SIG-M5 treated with dmso at 0.1 percent for 504 hours (cell line): ENCODE results near the gene MT1HL1.
"Not testable (repeated sequence)": the region's sequence is repeated elsewhere in the genome, so short reads cannot be mapped to it uniquely, and the experiment has no call there.

ENCODE experiments used
- DNase-seq: peaks from one replicate; lab custom pipeline; 2025; ENCODE audit not compliant: unreplicated experiment; lab: John Stamatoyannopoulos, UW

The MT1HL1 gene

DNA sequence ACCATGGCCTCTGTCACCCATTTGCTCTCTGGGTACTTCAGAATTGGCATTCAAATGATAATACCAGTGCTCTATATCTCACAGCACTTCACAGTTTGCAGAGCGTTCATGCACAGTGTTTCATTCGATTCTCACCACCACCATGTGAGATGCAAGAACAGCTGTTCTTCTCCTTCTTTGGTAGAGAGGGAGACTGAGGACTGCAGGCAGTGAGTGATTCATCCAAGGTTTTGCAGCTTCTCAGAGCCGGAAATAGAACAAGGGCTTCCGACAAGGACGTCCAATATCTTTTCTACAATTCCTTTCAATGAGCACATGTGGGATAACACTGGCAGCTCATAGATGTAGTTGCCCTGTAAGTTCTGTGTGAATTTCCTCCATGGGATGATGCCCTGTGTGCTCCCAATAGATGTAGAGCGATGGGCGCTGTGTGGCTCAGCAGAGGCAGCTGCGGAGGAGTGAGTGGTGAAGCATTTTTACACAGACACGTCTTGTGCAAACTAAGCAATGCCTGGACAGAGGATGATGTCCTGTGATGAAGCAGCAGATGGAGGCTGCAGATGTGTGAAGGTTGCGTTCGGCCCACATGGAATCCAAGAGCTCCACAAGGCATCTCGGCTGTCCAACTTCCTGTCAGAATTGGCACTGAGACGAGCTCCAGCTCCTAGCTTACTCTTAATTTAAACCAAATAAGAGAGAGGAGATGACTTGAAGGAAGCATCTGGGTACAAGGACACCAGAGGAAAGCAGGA lies 24.9 kb downstream of the MT1HL1 start:
- no peak for DNase-seq

DNA sequence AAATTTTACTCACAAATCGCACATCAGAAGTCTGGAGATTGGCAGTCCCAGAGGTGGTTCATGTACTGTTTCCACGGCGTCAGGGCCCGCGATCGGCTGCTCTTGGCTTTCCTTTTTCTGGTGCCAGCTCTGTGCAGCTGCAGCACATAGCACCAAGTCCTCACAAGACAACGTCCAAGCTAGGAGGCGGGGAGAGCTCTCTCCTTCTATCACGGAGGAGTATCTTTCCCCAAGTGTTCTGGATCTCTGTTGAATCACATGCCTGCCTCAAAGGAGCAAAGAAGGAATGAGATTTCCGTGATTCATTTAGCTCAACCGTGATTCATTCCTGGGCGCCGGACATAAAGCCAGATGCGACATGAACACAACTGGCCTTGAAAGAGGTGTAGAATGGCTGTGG lies 25.5 kb downstream of the MT1HL1 start:
- no peak for DNase-seq

DNA sequence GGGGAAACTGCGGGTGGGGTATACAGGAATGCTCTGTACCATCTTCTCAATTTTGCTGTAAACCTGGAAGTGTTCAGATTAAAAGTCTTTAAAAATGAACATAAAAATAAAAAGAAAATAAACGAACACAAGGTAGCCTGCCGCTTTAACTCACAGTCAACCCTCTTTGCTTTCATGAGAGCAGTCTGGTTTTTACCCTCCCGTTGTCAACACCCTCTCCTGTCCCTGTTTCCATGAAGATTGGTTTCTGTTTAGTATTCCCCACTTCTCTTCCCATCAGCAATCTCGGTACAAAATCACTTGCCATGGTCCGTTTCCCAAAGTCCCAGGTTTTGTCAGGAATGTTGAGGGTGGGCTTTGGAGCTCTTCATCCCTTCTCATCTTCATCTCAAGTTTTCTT lies 28.8 kb downstream of the MT1HL1 start:
- no peak for DNase-seq

DNA sequence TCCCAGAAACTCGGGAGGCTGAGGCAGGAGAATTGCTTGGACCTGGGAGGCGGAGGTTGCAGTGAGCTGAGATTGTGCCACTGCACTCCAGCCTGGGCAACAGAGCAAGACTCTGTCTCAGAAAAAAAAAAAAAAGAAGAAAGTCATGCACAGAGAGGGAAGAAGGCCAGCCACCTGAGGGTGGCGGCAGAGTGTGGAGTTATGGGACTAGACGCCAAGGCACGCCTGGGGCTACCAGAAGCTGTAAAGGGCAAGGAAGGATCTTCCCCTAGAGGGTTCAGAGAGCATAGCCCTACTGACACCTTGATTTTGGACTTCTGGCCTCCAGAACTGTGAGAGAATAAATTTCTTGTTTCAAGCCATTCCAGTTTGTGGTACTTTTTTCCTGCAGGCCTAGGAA lies 30.2 kb downstream of the MT1HL1 start:
- DNase-seq: not testable (repeated sequence)

DNA sequence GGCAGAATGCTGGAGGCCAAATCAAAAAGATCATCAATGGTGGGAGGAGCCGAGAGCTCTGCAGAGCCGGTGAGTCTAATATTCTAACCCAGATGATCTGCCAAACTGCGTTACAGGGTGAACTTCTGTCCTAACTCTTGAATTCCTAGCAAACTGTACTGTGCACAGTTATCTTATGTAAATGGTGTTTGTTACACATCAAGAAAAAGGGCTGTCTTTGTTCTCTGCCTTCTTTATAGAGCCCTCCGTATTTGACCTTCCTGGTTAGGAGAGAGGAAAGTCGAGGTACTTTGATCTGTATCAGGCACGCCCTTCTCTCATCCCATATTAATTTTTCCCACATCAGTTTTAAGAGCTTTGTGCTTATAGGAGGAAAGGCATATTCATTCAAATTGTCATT lies 37.6 kb downstream of the MT1HL1 start:
- no peak for DNase-seq

DNA sequence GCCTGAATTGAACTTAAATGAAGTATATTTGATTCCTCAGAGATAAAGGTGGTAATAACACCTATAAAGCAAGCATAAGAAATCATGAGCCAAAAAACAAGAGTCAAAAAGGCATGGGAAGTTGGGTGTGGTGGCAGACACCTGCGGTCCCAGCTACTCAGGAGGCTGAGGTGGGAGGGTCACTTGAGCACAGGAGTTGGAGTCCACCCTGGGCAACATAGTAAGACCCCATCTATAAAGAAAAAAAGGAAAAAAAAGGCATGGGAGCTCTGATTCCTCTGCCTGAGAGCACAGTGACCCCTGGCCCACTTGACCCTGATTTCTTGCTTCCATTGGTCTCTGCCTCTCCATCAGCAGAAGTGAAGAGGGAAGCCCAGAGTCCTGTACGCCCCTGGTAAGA lies 40.3 kb downstream of the MT1HL1 start:
- no peak for DNase-seq

DNA sequence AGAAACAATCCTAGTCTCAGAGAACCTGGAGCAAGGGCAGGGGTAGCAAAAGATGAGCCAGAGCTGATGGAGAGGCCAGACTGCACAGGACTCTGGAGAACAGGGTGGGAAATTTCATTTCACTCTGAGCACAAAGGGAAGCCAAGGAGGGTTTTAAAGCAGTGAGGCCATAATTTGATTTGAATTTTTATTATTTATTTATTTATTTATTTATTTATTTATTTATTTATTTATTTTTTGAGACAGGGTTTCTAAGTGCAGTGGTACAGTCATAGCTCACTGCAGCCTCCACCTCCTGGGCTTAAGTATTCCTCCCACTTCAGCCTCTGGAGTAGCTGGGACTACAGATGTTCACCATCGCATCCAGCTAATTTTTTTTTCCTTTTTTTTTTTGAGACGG lies 45.1 kb downstream of the MT1HL1 start:
- no peak for DNase-seq

DNA sequence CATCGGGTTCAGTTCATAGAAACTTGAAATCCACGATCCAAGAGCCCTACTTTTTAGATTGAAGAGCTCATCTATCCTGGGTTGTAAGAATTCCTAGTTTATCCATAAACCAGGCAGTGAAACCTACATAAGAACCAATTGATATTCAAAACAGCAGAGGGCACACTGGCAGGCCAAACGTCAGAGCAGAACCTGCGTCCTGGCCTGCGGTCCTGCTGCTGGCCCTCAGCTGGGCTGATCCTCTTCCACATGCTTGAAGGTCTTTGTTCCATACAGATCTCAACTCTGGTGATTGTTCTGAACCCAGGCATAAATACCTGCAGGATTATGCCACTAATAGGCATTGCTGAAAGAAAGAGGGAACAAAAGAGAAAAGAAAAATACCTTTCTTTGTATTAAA lies 47.0 kb downstream of the MT1HL1 start:
- DNase-seq: no peak
